ENCODE data around the gene UBE2QL1. TPM values are rescaled to one million over a fixed set of nuclear protein-coding genes. Genes with fewer than 3 reads are reported as not detected.

Gene UBE2QL1
- total RNA-seq, 1 experiment from 2014 or later: not detected

GRCh38 chr5:6456766-6457370 lies 8.2 kb downstream of the UBE2QL1 start:
- BruUV-seq (replicated peaks): no TSS peak
- H3K27ac ChIP-seq (ENCODE audit: low read depth, low read length): no peak overlapping the region
- H3K9me3 ChIP-seq (ENCODE audit: control insufficient read depth in 1 of 2, insufficient read depth in 1 of 2, low read depth in 1 of 2, low read length in 2 of 2): no peaks in the 10 kb centered on the region
- H3K4me1 ChIP-seq (ENCODE audit: control insufficient read depth in 1 of 2, insufficient read depth in 2 of 2, low read length in 2 of 2): no peaks in the 10 kb centered on the region
- no peak overlapping the region for H3K9ac ChIP-seq (ENCODE audit: low read length)
- H4K20me1 ChIP-seq (ENCODE audit: insufficient read depth): no peaks in the 10 kb centered on the region
- ATAC-seq (no peak), DNase-seq (ENCODE audit: low read depth, low spot score) (no peak)
- intact Hi-C loops (cut with micrococcal nuclease): no loop called here
- CTCF ChIA-PET: no interaction called here
- no peak overlapping the region for H3K4me2 ChIP-seq (ENCODE audit: low read length)
- no peaks in the 10 kb centered on the region for H3K9me2 ChIP-seq (ENCODE audit: insufficient read depth)
- H3K4me3 ChIP-seq (replicated peaks in 1 of 2; ENCODE audit: low read depth in 1 of 2, low read length in 2 of 2): no peak overlapping the region
- H2AFZ ChIP-seq (ENCODE audit: low read depth, low read length, poor library complexity, severe bottlenecking): no peak overlapping the region
- H3K79me2 ChIP-seq (ENCODE audit: insufficient read depth, low read length): no peaks in the 10 kb centered on the region
- POLR2A ChIA-PET: no interaction called here
- peaks cover 55% of the 10 kb centered on the region for H3K27me3 ChIP-seq (ENCODE audit: insufficient read depth, low read length)
- TF ChIP-seq SP1 (IDR thresholded peaks at IDR 0.05; ENCODE audit: low read depth): no peak
- TF ChIP-seq EGR1 (IDR thresholded peaks at IDR 0.05; ENCODE audit: low read depth): no peak
- TF ChIP-seq RAD21 (IDR thresholded peaks at IDR 0.05; ENCODE audit: low read depth): no peak
- TF ChIP-seq CTCF (IDR thresholded peaks at IDR 0.05 in 2 of 3, conservative IDR thresholded peaks at IDR 0.05 in 1 of 3; ENCODE audit: borderline replicate concordance in 1 of 3, insufficient read depth in 1 of 3, low read depth in 2 of 3, low read length in 2 of 3): no peak
- no peak for TF ChIP-seq ZBTB33 (IDR thresholded peaks at IDR 0.05; ENCODE audit: extremely low read depth, insufficient replicate concordance, low read length)
- TF ChIP-seq CBX3 (IDR thresholded peaks at IDR 0.05; ENCODE audit: low read depth): no peak
- TF ChIP-seq YY1 (IDR thresholded peaks at IDR 0.05; ENCODE audit: extremely low read depth, insufficient replicate concordance, low read depth, low read length): no peak
- TF ChIP-seq EZH2 (IDR thresholded peaks at IDR 0.05): no peak
- TF ChIP-seq JUND (IDR thresholded peaks at IDR 0.05): no peak
- TF ChIP-seq ELF1 (IDR thresholded peaks at IDR 0.05; ENCODE audit: borderline replicate concordance, low read depth): no peak
- no peak for TF ChIP-seq POLR2A (IDR thresholded peaks at IDR 0.05; ENCODE audit: borderline replicate concordance, extremely low read depth, insufficient read depth, insufficient read length)
- no peak for TF ChIP-seq SRF (IDR thresholded peaks at IDR 0.05; ENCODE audit: low read depth)
- TF ChIP-seq ZFX (IDR thresholded peaks at IDR 0.05): no peak
- RAD21 ChIA-PET (ENCODE audit: low non-redundant PET in 1 of 2, low total read pairs in 2 of 2, uncharacterized antibody in 2 of 2, unreplicated experiment in 2 of 2): no interaction called here
- no peaks in the 10 kb centered on the region for H3K36me3 ChIP-seq (ENCODE audit: control insufficient read depth in 1 of 2, insufficient read depth in 2 of 2, low read length in 2 of 2)

Data from HCT116 (cell line).